NOMO-1 treated with DMSO at 0.1 percent for 48 hours (cell line): ENCODE data around the gene KCNT2.

Source experiments
- DNase-seq: peaks from one replicate; lab custom pipeline; 2025; ENCODE audit not compliant: unreplicated experiment; lab: John Stamatoyannopoulos, UW

Gene KCNT2

GRCh38 chr1:196209265-196209664 lies 399.0 kb downstream of the KCNT2 start:
- DNase-seq: no peak

GRCh38 chr1:196207612-196208217 lies 400.5 kb downstream of the KCNT2 start:
- no peak for DNase-seq

GRCh38 chr1:196205882-196206281 lies 402.4 kb downstream of the KCNT2 start:
- DNase-seq: no peak

GRCh38 chr1:196196486-196196885 lies 411.8 kb downstream of the KCNT2 start:
- DNase-seq: no peak

- peak; percentile 64 for DNase-seq
These were observed 414.2 kb downstream of the KCNT2 start for GRCh38 chr1:196193896-196194559.

GRCh38 chr1:196183941-196184340 lies 424.3 kb downstream of the KCNT2 start:
- DNase-seq: no peak

GRCh38 chr1:196181594-196181878 lies 426.7 kb downstream of the KCNT2 start:
- no peak for DNase-seq

- DNase-seq: peak; percentile 90
These were observed 427.2 kb downstream of the KCNT2 start for GRCh38 chr1:196180847-196181593.

- no peak for DNase-seq
These were observed 430.1 kb downstream of the KCNT2 start for GRCh38 chr1:196178083-196178635.
